Hematopoietic multipotent progenitor cell (in vitro differentiated cells): Measurements from ENCODE around the gene KSR2. TPM values are rescaled to one million over a fixed set of nuclear protein-coding genes. Genes with fewer than 3 reads are reported as not detected.

ENCODE experiments used
- DNase-seq, 3 donors: peaks; one replicate each; pipeline ENCODE4 v3.0.0-alpha.2; 2011 to 2015; ENCODE audit warnings: low read depth in 2 of 3, low spot score in 2 of 3
- total RNA-seq: library from RNA; depleted of rRNA; stranded (reverse); fragments of >200 nt; gene quantifications from one replicate; pipeline ENCODE4 v1.2.3, GENCODE V29; 2012

The KSR2 gene
- total RNA-seq, 1 donor, result under 0.01 TPM

DNA sequence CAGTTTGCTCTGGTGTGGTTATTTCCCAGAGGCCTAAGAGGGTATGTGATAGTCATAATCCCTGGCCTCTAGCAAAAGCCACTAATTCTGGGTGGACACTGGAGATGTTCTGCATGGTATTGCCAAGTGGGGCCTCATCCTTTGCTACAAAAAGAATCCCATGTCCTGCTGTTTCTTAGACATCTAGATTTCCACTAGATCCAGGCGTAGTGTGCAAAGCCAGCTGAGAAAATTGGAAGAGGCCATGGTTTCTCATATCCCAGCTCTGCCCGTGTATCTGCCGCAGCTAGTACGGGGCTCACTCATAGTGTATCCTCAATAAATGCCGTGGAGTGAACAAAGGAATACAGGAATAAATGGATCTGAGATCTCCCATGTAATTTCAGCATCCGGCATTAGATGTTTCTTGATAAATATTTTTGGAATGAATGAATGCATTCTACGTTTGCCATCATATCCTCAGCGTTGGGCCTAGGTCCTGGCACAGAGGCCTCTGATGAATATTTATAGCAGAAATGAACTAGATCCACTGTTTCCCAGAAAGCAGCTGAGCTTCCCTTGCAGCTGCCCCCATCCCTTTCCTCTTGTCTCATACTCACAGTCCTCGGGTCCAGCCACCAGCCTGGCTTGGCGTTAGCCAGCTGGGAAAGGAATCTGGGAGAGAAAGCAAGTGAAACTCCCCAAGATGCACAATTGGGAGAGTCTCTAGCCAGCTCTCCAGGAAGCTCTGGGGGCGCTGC, 531.1 kb downstream of the KSR2 start:
- no peak for DNase-seq

DNA sequence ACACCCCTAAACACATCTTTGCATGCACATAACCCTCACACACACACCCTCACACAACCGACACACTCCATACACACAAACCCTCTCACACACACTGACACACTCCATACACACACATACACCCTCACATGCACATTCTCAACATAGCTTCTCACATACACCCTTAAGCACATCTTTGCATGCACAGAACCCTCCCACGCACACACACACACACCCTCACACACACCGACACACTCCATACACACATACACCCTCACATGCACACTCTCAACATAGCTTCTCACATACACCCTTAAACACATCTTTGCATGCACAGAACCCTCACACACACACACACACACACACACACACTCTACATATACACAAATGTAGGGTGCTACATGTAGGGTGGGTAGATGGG, 534.9 kb downstream of the KSR2 start:
- no peak for DNase-seq

DNA sequence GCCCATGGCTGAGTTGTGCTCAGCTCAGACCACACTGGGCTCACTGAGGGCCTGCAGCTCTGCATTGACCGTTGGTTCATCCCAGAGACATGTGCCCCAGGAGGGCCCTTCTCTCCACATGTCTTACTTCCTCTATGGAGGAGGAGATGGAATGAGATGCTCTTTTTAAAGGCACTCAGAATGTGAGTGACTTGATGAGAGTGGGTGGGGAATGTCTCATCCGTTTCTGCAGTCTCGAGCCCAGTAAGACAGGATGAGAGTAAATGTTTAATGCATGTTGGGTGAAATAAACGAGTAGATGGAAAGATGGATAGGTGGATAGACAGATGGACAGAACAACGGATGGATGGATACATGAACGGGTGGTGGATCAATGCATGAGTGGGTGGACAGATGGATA, 538.5 kb downstream of the KSR2 start:
- no peak for DNase-seq

DNA sequence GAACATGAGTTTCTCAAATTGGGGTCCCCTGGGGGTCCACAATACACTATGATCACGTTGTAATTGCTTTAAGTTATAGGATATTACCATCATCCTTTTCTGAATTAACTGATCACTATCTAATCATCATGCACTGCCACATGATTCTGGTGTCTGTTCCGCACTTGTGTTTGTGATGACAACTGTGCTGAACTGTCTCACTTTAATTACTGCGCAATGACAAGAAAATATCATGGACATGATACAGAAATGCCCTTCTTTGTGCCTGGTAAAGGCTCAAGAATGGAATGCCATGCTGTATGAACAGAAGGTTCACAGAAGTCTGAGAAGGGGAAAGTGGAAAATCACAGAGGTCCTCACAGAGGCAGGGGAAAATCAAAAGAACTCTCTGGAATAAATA, 541.6 kb downstream of the KSR2 start:
- no peak for DNase-seq

DNA sequence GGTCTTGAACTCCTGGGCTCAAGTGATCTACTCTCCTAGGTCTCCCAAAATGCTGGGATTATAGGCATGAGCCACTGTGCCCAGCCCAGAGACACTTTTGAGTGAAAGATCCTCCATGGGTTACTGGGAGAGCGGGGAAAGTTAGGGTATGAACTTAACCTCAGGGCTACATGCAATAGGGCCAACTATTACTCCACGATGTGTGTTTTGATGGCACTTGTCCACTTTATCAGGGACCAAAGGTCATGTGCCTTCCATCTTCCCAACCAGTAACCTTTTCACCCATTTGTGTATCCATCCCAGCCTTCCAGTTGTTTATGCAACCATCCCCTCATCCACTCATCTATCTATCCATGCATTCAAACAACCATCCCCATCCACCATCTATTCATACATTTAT, 546.8 kb downstream of the KSR2 start:
- DNase-seq, result no peak

DNA sequence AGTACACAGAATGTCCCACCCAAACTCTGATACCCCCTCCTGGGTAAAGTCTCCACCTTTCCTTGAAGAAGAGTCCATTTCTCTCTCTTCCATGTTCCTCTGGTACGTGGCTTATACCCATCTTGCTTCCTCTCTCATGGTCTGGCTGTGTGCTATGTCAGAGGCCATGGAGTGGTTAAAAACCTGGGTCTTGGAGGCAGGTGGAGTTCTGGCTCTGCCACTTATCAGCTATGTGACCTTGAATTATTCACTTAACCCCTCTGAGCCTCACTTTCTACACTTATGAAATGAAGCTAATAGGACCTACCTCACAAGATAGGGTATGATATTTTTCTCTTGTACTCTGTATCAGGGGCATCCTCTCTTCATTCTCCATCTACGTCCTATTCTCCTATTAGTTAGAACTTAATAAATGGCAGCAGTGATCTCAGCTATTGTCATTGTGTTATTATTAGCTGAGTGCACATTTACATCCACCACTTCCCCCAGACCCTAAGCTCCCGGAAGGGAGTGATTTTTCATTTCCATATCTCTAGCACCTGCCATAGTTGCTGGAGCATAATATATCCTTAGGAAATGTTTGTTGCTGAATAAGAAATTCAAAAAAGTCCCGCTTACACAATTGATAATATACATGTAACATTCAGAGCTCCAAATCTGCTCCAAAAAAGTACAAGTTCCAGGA, 547.6 kb downstream of the KSR2 start:
- no peak for DNase-seq

DNA sequence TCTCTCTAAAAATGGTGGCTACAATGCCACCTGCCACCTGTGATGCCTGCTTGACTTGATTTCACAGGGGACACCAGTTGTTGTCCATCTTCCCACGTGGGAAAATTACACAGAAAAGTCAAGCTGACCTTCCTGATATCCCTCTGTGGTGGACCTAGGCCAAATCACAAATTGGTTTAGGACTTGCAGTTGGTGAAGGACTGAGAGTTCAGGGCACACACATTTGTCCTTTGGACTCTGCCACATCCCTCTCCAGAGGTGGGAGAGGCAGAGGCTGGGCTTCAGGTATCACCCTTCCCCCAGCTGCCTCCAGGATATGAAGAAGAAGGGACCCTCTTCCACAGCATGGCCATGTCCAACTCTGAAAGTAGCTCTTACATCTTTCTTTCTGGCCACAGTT, 551.8 kb downstream of the KSR2 start:
- DNase-seq, result no peak

DNA sequence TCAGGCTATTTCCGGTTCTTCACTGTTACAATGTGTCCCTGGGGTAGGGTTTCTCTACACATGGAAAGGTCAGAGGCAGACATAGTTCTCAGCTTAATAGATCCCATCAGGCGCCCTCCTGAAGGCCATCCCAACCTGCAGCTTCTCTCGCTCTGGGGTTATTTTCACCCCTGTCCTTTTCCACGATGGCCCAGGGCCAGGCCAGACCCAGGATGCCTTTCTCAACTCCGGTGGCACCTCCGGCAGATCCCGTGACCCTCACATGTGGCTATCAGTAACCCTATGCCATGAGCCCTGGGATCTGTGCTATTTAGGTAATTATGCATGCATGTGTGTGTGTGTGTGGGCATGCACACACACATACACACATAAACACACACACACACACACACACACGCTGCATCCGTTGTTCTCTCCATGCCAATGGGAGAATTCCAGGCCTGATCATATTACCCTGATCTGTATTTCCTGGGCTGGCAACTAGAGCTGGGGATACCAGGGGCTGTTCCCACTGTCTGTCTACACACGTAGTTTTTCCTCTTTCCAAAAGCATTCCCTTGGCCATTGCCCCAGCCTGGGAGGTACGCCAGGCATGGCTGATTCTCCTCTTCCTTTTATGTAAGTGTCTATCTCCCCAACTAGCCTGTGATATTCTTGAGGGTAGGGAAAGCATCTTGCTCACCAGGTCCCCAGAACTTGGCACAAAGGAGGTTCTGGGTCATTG, 556.2 kb downstream of the KSR2 start:
- DNase-seq, result no peak

DNA sequence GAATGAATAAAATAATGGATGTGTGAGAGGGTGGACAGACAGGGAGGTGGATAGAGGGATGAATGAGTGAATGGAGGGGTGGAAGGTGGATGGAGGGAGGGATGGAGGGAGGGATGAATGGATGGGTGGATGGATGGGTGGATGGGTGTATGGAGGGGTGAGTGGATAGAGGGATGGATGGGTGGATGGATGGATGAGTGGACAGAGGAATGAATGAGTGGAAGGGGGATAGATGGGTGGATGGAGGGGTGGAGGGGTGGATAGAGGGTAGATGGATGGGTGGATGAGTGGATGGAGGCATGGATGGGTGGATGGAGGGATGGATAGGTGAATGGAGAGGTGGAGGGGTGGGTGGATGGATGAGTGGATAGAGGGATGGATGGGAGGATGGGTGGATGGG, 559.5 kb downstream of the KSR2 start:
- DNase-seq, result no peak

DNA sequence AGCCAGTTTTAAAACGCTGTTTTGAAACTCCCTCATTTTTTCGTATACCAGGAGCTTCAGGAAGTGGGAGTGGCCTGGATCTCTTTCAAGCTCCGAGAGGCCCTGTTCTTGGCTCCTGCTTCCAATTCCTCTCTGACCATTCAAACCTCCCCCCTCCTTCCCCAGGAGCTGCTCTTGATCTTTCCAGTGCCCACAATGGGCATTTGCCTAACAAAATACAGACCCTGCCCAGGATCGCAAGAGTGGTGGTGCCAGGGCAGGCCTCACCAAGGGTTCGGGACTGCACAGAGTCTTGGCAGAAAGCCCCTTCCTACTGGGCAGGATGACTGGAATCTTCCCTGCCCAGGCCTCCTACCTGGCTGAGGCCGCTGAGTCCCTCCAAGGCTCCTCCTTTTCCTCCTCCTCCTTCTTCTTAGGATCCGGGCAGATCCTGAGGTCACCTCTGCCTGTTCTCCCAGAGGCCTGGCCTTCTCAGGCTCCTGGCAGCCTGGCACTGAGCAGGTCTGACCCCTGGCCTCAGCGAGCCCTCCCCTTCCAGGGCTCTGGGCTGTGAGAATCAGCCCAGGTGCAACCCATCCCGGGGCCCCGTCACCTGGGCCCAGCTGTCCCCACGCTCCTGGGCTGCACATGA, 560.5 kb downstream of the KSR2 start:
- DNase-seq, result no peak

DNA sequence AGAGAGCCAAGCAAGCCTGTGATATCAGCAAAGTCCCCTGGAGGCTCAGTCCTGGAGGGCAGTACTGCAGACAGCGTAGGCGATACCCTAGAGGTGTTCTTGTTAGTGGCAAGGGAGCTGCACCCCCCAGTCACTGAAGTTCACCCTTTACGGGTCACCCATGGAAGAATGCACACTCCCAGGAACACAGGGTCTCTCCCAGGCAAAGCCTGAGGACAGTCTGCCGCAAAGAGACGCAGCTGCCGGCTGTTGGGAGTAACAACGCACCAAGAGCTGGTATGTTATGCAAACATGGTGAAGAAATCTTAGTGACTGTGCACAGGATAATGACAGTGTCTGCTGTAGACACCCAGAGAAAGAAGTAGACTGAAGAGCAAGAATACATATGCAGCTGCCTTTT, 563.9 kb downstream of the KSR2 start:
- DNase-seq, result no peak

DNA sequence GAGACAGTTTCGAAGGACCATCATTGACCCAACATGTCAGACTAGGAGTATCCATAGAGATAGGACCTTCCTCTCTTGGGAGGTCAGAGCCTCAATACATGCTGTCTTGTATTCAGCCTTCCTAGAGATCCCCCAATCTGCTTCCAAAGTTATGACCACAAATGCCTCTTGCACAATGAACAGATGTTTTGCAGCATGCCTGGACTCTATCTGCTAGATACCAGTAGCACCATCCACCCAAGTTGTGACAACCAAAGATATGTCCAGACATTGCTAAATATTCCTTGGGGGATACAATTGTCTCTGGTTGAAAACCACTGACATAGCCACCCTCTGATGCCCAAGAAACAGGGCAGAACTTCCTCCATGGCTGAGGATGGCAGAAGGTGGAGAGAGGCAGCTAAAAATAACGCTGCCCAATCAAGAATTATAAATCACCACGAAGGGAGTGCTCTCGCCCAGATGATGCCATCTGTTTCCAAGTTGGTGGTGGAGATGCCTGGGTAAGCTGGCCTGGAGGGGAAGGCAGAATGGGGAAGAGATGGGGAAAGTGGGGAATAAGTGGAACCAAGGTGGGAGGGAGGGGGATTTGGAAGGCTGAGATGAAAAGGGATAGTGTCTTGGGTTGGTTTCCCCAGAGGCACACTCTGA, 564.5 kb downstream of the KSR2 start:
- no peak for DNase-seq

DNA sequence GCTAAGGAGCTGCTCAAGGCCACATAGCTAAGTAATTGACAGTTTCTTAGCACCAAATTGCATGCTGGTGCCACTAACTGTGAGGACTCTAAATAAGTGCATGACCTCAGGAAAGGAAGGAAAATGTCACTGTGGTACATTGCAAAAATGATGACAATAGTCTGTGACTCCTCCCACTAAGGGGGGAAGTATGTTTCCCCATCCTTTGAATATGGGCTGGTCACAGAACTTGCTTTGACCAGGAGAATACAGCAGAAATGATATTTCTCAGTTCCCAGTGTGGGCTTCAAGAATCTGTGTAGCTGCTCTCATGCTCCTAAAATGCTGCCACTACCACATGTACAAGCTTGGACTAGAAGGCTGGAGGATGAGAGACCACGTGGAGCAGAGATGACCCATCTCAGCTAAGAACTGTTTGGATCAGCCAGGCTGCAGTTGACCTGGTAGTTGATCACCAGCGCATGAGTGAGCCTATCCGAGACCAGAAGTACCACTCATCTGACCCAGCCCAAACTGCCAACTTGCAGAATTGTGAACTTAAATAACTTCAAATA, 565.1 kb downstream of the KSR2 start:
- DNase-seq, result no peak

Other genes with a start within 250 kb of the KSR2 start
- 25.3 TPM for gene RFC5, start 47.7 kb upstream of the KSR2 start, total RNA-seq
- 17.8 TPM for gene WSB2, start 92.2 kb upstream of the KSR2 start, total RNA-seq
- 26.1 TPM for gene VSIG10, start 135.0 kb upstream of the KSR2 start, total RNA-seq
- gene PEBP1, start 167.1 kb upstream of the KSR2 start, total RNA-seq, result 184 TPM